Mucosa of descending colon (tissue), 3 donors: ENCODE measurements around the gene CEND1. TPM values are rescaled to one million over a fixed set of nuclear protein-coding genes. Genes with fewer than 3 reads are reported as not detected.

Experiments used
- ATAC-seq: fragments of 200-7000 bp; cut with Tn5 transposase; one replicate; pipeline ENCODE4 v1.9.1; 2020; ENCODE audit warnings: mild to moderate bottlenecking, moderate library complexity
- DNase-seq, 3 donors: peaks; one replicate each; pipeline ENCODE4 v3.0.0-alpha.2; 2020
- H3K36me3 ChIP-seq: fragments of 200-600 bp; one replicate; pipeline ENCODE4 v1.8.0; 2021; ENCODE audit warnings: low read depth, mild to moderate bottlenecking
- H3K4me1 ChIP-seq: fragments of 200-600 bp; one replicate; pipeline ENCODE4 v1.8.0; 2021; ENCODE audit warnings: low read depth, mild to moderate bottlenecking
- H3K4me3 ChIP-seq: fragments of 200-600 bp; one replicate; pipeline ENCODE4 v1.8.0; 2021; ENCODE audit warnings: mild to moderate bottlenecking
- H3K9me3 ChIP-seq: fragments of 200-600 bp; one replicate; pipeline ENCODE4 v1.8.0; 2021; ENCODE audit warnings: mild to moderate bottlenecking
- intact Hi-C, 2 donors: fragments of 100-400 bp; cut with DNase I in 1 of 2; cut with micrococcal nuclease in 1 of 2; formaldehyde crosslinking; loops; one replicate each; pipeline versions ENCODE4 v1.11.0 to v1.11.1; 2022; cut with DNase I, micrococcal nuclease
- total RNA-seq, 3 donors: library from RNA; stranded (reverse); fragmentation: NEBNext Ultra II Directional in 2 of 3; extraction: Animal tissue kit (Norgen Biotek cat#: 25700) in 2 of 3; gene quantifications; one replicate each; pipeline versions ENCODE4 v1.2.1 to v1.2.4, GENCODE V29; 2021 to 2023
- TF ChIP-seq, protein P1 (sequence below): fragments of 200-600 bp; IDR thresholded peaks from one replicate; pipeline ENCODE4 v1.8.0; 2022; ENCODE audit warnings: antibody characterized with exemption, mild to moderate bottlenecking
- donor health status: DM: no; HTN: no; CAD: no; lungs with moderate emphysema.
- donor health status: DM: no; HTN: no; CAD: no.
- donor health status: DM: no; HTN: yes; CAD: no.

Gene CEND1
- total RNA-seq, 3 donors from 2014 or later, result 0.34 to 2.2 TPM; not detected in 1

DNA sequence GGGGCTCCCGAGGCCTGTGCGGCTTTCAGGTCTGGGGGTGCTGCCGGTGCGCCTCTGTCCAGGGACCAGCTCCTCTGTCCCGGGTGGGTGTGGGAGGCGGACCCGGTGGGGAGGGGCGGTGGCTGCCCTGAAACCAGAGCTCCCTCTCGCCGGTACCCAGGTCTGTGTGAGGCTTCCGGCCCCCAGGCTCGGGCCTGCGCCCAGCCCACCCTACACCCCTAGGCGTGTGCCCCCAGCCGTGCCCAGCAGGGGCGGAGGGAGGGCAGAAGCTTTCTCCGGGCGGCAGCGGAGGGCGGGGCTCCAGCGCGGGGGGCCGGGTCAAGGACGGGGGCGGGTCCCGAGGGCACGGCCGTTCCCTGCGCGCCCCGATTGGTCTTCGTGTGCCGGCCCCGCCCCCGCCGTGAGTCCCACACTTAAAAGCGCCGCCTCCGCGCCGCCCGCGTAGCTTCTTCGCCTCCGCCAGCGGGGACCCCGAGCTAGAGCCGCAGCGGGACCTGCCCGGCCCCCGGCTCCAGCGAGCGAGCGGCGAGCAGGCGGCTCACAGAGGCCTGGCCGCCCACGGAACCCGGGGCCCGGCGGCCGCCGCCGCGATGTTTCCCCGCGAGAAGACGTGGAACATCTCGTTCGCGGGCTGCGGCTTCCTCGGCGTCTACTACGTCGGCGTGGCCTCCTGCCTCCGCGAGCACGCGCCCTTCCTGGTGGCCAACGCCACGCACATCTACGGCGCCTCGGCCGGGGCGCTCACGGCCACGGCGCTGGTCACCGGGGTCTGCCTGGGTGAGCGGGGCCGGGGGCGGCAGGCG lies 29.4 kb upstream of the CEND1 start:
- ATAC-seq, result peak; percentile 88
- TF ChIP-seq, protein P1, sequence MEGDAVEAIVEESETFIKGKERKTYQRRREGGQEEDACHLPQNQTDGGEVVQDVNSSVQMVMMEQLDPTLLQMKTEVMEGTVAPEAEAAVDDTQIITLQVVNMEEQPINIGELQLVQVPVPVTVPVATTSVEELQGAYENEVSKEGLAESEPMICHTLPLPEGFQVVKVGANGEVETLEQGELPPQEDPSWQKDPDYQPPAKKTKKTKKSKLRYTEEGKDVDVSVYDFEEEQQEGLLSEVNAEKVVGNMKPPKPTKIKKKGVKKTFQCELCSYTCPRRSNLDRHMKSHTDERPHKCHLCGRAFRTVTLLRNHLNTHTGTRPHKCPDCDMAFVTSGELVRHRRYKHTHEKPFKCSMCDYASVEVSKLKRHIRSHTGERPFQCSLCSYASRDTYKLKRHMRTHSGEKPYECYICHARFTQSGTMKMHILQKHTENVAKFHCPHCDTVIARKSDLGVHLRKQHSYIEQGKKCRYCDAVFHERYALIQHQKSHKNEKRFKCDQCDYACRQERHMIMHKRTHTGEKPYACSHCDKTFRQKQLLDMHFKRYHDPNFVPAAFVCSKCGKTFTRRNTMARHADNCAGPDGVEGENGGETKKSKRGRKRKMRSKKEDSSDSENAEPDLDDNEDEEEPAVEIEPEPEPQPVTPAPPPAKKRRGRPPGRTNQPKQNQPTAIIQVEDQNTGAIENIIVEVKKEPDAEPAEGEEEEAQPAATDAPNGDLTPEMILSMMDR, result peak; percentile 10
- Histone ChIP-seq H3K4me3 (peak overlapping the region; percentile 85), H3K36me3 (no peaks in the 10 kb centered on the region), H3K4me1 (peaks cover 33% of the 10 kb centered on the region), H3K9me3 (no peaks in the 10 kb centered on the region)
- peak; percentile 95 to 96 (median 96) for DNase-seq
- intact Hi-C loops, result no loop called here

DNA sequence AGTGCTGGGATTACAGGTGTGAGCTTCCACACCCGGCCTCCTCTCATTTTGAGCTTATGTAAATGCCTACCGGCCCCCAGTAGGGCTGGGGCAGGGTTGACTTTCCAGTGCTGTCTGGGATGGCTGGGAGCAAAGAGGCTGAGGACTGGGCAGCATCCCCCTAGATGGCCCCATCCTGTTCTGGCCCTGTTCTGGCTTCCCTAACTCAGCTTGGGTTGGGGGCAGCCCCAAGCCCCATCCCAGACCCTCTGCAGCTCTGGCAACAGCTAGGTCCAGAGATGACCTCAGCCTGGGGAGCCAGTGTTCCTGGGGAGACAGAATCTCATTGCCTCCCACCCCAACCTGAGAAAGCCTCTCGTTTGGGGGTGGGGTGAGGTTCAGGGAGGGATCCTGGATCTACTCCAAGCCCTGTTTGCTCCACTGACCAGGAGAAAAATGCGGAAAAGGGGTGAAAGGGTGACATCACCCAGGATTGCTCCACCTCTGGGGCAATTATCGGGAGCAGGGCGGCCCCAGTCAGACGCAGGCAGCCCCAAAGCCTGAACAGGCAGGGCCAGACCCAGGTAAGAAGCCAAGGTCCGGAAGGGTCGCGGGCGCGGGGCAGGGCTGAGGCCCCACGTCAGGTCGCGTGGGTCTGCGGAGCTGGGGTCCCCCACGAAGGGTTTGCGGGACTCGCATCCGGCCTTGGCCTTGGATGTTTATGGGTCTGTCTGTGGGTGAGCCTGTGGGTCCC lies 28.7 kb upstream of the CEND1 start, which contains the start of gene PNPLA2:
TSS of gene PNPLA2 (plus strand) at position 519 of the 733 bp plus-strand sequence. CDS start 805 bp downstream, outside the sequence.
- TF ChIP-seq, protein P1, result no peak
- intact Hi-C loops, result no loop called here
- DNase-seq, result peak in 2 of 3 donors; percentile 69 to 77
- peak; percentile 49 for ATAC-seq
- H3K9me3 ChIP-seq, result no peaks in the 10 kb centered on the region
- H3K4me1 ChIP-seq, result peaks cover 29% of the 10 kb centered on the region
- peak within 1 kb of the TSS; percentile 85 for H3K4me3 ChIP-seq
- H3K36me3 ChIP-seq, result no peaks in the 10 kb centered on the region

DNA sequence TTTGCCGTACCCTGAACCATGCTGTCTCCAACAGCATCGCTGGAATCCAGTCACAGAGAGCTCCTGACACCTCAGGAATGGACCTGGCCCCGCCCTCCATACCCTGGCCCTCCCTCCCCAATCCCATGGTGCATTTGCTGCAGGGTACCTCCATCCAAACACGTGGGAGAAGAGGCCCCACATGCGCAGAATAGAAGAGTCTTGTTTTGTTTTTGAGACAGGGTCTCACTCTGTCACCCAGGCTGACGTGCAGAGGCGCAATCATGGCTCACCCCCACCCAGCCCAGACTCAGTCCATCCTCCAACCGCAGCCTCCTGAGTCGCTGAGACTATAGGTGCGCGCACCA lies 26.5 kb upstream of the CEND1 start:
- peaks cover 28% of the 10 kb centered on the region for H3K4me1 ChIP-seq
- TF ChIP-seq, protein P1, result no peak
- intact Hi-C loops, result no loop called here
- H3K4me3 ChIP-seq, result no peak overlapping the region
- no peaks in the 10 kb centered on the region for H3K9me3 ChIP-seq
- H3K36me3 ChIP-seq, result no peaks in the 10 kb centered on the region
- DNase-seq, result no peak
- no peak for ATAC-seq

DNA sequence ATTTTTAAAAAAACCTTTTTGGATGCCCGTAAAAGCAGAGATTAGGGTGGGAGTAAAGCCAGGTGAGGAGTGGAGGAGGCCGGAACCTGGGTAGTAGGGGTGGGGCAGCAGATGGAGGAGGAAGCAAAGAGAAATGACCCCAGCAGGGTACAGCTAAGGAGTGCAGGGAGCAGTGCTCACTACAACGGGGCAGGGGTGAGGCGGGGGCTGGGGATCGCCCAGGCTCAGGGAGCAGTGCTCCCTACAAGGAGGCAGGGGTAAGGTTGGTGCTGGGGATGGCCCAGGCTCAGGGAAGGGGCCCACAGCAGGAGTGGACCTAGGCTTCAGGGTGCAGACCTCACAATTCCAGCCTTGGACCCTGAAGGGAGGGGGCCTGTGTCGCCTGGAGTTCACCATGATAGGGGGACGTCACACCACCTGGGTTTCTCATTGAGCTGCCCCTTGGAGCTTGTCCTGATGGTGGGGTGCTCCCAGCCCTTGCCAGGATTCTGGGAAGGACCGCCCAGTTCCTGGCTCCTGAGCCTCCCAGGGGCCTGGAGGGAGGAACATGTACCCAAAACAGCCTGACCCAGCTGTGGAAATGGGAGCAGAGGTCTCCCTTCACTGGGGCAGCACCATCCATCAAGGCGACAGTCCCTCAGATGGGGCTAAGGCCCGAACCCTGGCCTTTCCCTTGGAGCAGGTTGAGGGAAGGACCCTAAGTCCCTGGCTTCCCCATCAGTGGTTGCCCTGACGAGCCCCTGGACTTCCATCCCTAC lies 26.0 kb upstream of the CEND1 start:
- Histone ChIP-seq H3K36me3 (no peaks in the 10 kb centered on the region), H3K4me1 (peaks cover 28% of the 10 kb centered on the region), H3K9me3 (no peaks in the 10 kb centered on the region), H3K4me3 (no peak overlapping the region)
- no peak for ATAC-seq
- intact Hi-C loops, result no loop called here
- DNase-seq, result no peak
- TF ChIP-seq, protein P1, result no peak

DNA sequence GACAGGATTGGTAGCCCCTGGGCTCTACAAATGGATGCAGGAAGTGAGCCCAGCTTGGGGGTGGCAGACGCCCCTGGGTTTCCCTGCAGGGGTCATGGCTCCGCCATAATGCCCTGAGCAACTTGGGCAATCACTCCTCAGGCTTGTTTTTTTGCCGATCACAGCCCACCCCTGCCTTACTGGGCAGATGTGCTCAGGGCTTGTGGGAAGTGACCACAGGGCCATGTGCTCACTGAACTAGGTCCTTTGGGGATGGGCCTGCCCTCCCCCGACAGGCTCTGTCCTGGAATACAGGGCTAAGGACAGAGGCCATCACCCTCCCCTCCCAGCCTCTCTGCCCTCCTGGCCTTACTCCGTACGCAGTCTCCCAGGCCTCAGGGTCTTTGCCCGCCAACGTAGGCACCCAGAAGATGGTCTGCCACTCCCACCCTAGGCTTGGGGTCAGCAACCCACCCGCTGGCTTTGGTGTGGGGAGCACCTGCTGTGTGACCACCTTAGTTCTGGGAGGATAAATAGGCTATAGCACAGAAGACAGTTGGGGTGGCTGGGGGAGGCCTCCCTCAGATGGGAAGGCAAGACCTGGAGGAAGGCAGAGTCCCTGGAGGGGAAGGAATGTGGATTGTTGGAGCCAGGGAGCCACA lies 23.7 kb upstream of the CEND1 start:
- H3K9me3 ChIP-seq, result no peaks in the 10 kb centered on the region
- no peaks in the 10 kb centered on the region for H3K36me3 ChIP-seq
- no peak overlapping the region for H3K4me3 ChIP-seq
- TF ChIP-seq, protein P1, result no peak
- no peak for DNase-seq
- no peak for ATAC-seq
- peaks cover 19% of the 10 kb centered on the region for H3K4me1 ChIP-seq
- intact Hi-C loops, result no loop called here
